ENCODE results near the gene GPC1. TPM values are rescaled to one million over a fixed set of nuclear protein-coding genes. Genes with fewer than 3 reads are reported as not detected.

Gene GPC1
- total and polyA plus RNA-seq, 2 of the 13 experiments (the other 11 are each of a cell fraction or from before 2014, with no cell fraction given), result 4.0 to 5.5 TPM

DNA sequence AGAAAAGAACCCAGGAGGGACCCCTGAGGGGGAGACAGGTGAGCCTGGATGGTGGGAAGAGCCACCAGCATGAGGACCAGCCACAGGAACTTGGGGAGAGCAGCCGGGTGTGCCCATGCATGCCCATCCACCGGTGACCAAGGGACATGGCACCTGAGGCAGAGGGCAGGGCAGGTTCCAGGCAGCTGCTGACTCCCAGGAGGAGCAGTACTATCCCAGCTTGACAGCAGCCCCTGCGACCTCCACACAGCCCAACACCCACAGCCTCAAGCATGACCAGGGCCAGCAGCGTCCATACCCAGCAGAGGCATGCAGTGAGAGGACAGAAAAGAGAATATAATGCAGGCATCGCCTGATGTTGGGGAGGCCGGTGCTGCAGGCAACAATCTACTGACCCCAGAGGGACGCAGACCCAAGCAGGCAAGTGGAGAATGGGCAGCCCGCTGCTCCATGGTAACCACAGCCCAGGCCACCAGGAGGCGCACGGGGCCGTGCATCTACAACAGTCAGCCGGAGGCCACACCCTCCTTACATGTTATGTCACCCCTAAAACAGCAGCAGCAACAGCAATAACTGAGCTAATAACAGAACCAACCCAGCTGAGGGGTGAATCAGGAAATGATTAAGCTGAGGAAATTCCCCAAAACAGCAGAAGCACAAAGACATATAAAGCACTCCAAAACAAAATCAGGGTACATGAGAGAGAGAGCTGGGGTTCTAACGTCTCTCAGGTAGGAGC lies 78.3 kb downstream of the GPC1 start (continued):
- TF ChIP-seq, protein P1, sequence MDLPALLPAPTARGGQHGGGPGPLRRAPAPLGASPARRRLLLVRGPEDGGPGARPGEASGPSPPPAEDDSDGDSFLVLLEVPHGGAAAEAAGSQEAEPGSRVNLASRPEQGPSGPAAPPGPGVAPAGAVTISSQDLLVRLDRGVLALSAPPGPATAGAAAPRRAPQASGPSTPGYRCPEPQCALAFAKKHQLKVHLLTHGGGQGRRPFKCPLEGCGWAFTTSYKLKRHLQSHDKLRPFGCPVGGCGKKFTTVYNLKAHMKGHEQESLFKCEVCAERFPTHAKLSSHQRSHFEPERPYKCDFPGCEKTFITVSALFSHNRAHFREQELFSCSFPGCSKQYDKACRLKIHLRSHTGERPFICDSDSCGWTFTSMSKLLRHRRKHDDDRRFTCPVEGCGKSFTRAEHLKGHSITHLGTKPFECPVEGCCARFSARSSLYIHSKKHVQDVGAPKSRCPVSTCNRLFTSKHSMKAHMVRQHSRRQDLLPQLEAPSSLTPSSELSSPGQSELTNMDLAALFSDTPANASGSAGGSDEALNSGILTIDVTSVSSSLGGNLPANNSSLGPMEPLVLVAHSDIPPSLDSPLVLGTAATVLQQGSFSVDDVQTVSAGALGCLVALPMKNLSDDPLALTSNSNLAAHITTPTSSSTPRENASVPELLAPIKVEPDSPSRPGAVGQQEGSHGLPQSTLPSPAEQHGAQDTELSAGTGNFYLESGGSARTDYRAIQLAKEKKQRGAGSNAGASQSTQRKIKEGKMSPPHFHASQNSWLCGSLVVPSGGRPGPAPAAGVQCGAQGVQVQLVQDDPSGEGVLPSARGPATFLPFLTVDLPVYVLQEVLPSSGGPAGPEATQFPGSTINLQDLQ (CRISPR knock-in tag; IDR thresholded peaks at IDR 0.05), result no peak
- no peak for TF ChIP-seq ZFP36L1 (CRISPR knock-in tag; IDR thresholded peaks at IDR 0.05)
- 0 out of 2 replicates have a peak, but pooled peaks have one; percentile 7 for TF ChIP-seq HIC2 (CRISPR knock-in tag; IDR thresholded peaks at IDR 0.05; ENCODE audit: low read depth)
- no peak for TF ChIP-seq ZBTB26 (CRISPR knock-in tag; IDR thresholded peaks at IDR 0.05; ENCODE audit: borderline replicate concordance)
- no peak for TF ChIP-seq CCDC6 (CRISPR knock-in tag; IDR thresholded peaks at IDR 0.05)
- TF ChIP-seq BATF2 (CRISPR knock-in tag; IDR thresholded peaks at IDR 0.05), result no peak
- TF ChIP-seq ZNF501 (CRISPR knock-in tag; IDR thresholded peaks at IDR 0.05), result no peak
- no peak for TF ChIP-seq MBD4 (IDR thresholded peaks at IDR 0.05; ENCODE audit: borderline replicate concordance, low read length)
- TF ChIP-seq KDM1A (CRISPR knock-in tag; IDR thresholded peaks at IDR 0.05), result no peak
- TF ChIP-seq ZNF556 (CRISPR knock-in tag; IDR thresholded peaks at IDR 0.05; ENCODE audit: borderline replicate concordance), result no peak
- peak; percentile 48; the same call in 1 of the 2 replicates for TF ChIP-seq SALL1 (CRISPR knock-in tag; IDR thresholded peaks at IDR 0.05)
- TF ChIP-seq ZNF20 (CRISPR knock-in tag; IDR thresholded peaks at IDR 0.05), result no peak
- TF ChIP-seq ZSCAN21 (CRISPR knock-in tag; IDR thresholded peaks at IDR 0.05; ENCODE audit: borderline replicate concordance), result no peak
- 0 out of 2 replicates have a peak, but pooled peaks have one; percentile 31 for TF ChIP-seq HMG20B (CRISPR knock-in tag; conservative IDR thresholded peaks at IDR 0.05)
- TF ChIP-seq, protein P2, sequence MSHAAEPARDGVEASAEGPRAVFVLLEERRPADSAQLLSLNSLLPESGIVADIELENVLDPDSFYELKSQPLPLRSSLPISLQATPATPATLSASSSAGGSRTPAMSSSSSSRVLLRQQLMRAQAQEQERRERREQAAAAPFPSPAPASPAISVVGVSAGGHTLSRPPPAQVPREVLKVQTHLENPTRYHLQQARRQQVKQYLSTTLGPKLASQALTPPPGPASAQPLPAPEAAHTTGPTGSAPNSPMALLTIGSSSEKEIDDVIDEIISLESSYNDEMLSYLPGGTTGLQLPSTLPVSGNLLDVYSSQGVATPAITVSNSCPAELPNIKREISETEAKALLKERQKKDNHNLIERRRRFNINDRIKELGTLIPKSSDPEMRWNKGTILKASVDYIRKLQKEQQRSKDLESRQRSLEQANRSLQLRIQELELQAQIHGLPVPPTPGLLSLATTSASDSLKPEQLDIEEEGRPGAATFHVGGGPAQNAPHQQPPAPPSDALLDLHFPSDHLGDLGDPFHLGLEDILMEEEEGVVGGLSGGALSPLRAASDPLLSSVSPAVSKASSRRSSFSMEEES (CRISPR knock-in tag; IDR thresholded peaks at IDR 0.05), result 0 out of 2 replicates have a peak, but pooled peaks have one; percentile 23
- no peak; the same call in 1 of the 2 replicates for TF ChIP-seq RFXAP (CRISPR knock-in tag; IDR thresholded peaks at IDR 0.05; ENCODE audit: borderline replicate concordance)
- TF ChIP-seq HDAC1 (CRISPR knock-in tag; IDR thresholded peaks at IDR 0.05), result no peak
- TF ChIP-seq KLF15 (CRISPR knock-in tag; IDR thresholded peaks at IDR 0.05; ENCODE audit: borderline replicate concordance), result no peak
- TF ChIP-seq ZNF703 (CRISPR knock-in tag; IDR thresholded peaks at IDR 0.05; ENCODE audit: borderline replicate concordance), result no peak
- no peak for TF ChIP-seq RFX1 (IDR thresholded peaks at IDR 0.05)
- no peak for TF ChIP-seq ZNF431 (CRISPR knock-in tag; IDR thresholded peaks at IDR 0.05; ENCODE audit: borderline replicate concordance, low read depth)
- TF ChIP-seq MBNL3 (CRISPR knock-in tag; conservative IDR thresholded peaks at IDR 0.05), result no peak
